ENCODE measurements around the gene SUGCT.
"Not testable (repeated sequence)": the region's sequence is repeated elsewhere in the genome, so short reads cannot be mapped to it uniquely, and the experiment has no call there.

SUGCT gene

GRCh38 chr7:40239755-40240303 lies 105.0 kb downstream of the SUGCT start:
- FAIRE-seq (no peak), DNase-seq (ENCODE audit: insufficient read length, low spot score) (no peak)

GRCh38 chr7:40243076-40243475 lies 108.3 kb downstream of the SUGCT start:
- no peak for DNase-seq (ENCODE audit: insufficient read length, low spot score)
- no peak for FAIRE-seq

DNA sequence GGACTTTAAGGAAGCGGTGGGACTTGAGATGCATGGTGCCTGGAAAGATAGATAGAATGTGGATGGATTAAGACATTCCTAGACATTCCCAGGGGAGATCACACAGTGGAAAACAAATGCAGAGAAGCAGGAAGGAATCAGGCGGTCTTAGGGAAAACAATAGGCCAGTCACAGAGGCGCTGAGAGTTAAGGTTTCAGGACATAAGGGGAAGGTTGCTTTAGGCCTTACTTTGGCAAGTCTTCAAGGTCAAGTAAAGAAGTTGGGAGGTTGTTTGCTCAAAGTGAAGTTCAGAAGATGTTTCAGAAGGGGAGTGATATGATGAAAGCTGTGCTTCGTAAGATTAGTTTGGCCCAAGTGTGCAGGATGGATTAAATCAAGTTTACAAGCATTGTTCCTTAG lies 109.4 kb downstream of the SUGCT start:
- DNase-seq (ENCODE audit: insufficient read length, low spot score) (no peak), FAIRE-seq (no peak)

DNA sequence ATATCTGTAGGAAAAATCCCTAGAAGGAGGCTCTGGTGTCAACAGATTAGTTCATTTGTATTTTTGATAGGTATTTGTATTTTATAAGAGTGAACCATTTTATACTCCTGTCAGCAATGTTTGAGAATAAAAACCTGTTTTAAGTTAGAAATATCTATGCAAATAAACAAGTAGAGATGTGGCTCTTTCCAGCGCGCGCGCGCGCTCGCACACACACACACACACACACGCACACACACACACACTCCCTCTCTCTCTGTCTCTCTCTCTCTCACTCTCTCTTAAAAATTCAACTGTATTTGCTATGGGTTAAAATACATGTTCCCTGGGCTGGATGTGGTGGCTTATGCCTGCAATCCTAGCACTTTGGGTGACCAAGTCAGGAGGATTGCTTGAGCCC lies 113.9 kb downstream of the SUGCT start:
- FAIRE-seq, result no peak
- DNase-seq (ENCODE audit: insufficient read length, low spot score), result no peak

- not testable (repeated sequence) for DNase-seq (ENCODE audit: insufficient read length, low spot score); FAIRE-seq
Measured at GRCh38 chr7:40253444-40253843, 118.6 kb downstream of the SUGCT start.

GRCh38 chr7:40263752-40264390 lies 129.1 kb downstream of the SUGCT start:
- FAIRE-seq (no peak), DNase-seq (ENCODE audit: insufficient read length, low spot score) (no peak)

DNA sequence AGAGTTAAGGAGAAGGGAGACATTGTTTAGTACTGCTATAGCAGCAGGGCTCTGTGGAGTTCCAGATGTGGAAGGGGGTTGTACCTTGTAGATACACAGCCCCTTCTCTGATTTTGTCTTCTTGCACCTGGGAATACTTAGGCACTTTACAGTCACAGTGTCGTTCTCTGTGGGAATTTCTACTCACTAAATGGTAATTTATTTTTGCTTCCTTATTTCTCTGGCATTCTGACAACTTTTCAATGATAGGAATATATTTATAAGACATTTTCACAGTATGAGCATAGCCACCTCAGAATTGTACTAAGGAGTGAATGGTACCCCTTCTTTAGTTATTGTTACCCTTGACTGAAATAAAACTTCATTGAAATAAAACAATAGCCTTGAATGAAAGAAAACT lies 132.8 kb downstream of the SUGCT start:
- FAIRE-seq, result no peak

GRCh38 chr7:40268810-40269209 lies 134.0 kb downstream of the SUGCT start:
- not testable (repeated sequence) for FAIRE-seq; DNase-seq (ENCODE audit: insufficient read length, low spot score)

More for the DNA sequence above, 132.8 kb downstream of the SUGCT start:
- no peak for DNase-seq (ENCODE audit: insufficient read length, low spot score)

- FAIRE-seq (no peak), DNase-seq (ENCODE audit: insufficient read length, low spot score) (no peak)
Measured at GRCh38 chr7:40276061-40276460, 141.3 kb downstream of the SUGCT start.

GRCh38 chr7:40279991-40280390 lies 145.2 kb downstream of the SUGCT start:
- FAIRE-seq (no peak), DNase-seq (ENCODE audit: insufficient read length, low spot score) (no peak)

- DNase-seq (ENCODE audit: insufficient read length, low spot score), result no peak
Measured at GRCh38 chr7:40282858-40283257, 148.1 kb downstream of the SUGCT start.

DNA sequence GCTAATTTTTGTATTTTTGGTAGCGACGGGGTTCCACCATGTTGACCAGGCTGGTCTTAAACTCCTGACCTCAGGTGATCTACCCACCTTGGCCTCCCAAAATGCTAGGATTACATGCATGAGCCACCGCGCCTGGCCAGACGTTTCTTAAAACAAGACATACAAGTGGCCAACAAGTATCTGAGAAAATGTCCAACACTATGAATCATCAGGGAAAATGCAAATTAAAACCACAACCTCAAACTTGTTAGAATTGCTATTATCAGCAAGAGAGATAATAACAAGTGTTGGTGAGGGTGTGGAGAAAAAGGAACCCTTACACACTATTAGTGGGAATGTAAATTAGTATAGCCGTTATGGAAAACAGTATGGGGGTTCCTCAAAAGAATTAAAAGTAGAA lies 148.6 kb downstream of the SUGCT start:
- no peak for FAIRE-seq
- no peak for DNase-seq (ENCODE audit: insufficient read length, low spot score)

More at GRCh38 chr7:40282858-40283257, 148.1 kb downstream of the SUGCT start:
- FAIRE-seq, result no peak

GRCh38 chr7:40288827-40289226 lies 154.0 kb downstream of the SUGCT start:
- DNase-seq (ENCODE audit: insufficient read length, low spot score), result no peak
- FAIRE-seq, result no peak

GRCh38 chr7:40297741-40298311 lies 163.0 kb downstream of the SUGCT start:
- FAIRE-seq (no peak), DNase-seq (ENCODE audit: insufficient read length, low spot score) (no peak)

- FAIRE-seq (no peak), DNase-seq (ENCODE audit: insufficient read length, low spot score) (no peak)
Measured at GRCh38 chr7:40298421-40298820, 163.6 kb downstream of the SUGCT start.

- FAIRE-seq (peak; percentile 35), DNase-seq (ENCODE audit: insufficient read length, low spot score) (no peak)
Measured at GRCh38 chr7:40299097-40299496, 164.3 kb downstream of the SUGCT start.

- no peak for DNase-seq (ENCODE audit: insufficient read length, low spot score)
- FAIRE-seq, result no peak
Measured at GRCh38 chr7:40300146-40300670, 165.4 kb downstream of the SUGCT start.

GRCh38 chr7:40301486-40302068 lies 166.8 kb downstream of the SUGCT start:
- DNase-seq (ENCODE audit: insufficient read length, low spot score) (no peak), FAIRE-seq (no peak)

GRCh38 chr7:40303996-40304395 lies 169.2 kb downstream of the SUGCT start:
- no peak for DNase-seq (ENCODE audit: insufficient read length, low spot score)
- FAIRE-seq, result no peak

DNA sequence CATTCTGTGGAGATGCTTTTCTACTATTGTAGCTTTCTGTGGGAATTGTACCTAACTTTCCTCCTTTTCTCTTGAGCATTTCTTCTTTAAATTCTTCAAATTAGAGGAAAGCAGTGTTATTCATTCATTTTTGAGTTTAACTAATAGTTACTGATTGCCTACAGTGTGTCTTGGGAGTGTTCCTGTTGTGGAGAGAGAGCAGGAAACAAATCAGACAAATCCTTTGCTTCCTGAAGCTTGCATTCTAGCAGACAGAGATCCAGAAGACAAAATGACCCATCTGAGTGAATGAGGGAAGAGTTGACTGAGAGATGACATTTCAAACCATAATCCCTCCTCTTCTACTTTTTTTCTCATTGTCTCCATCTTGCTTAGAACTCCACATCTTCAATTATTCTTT lies 170.4 kb downstream of the SUGCT start:
- no peak for FAIRE-seq
- DNase-seq (ENCODE audit: insufficient read length, low spot score), result no peak

DNA sequence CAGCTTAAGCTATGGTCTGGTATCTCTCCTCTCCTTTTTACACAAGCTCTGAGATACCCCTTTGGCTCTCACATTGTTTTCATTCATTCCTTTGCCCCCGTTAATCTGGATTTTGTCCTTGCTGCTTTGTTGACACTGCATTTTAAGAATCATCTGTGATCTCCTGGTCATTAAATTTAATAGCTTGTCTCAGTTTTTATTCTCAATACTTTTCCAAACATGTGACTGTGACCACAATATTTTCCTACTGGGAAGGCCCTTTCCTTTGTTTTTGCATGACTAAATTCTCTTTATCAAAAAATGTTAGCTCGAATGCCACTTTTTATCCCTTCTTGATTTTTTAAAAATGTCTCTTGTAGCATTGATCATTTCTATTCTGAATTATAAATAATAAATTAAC lies 171.2 kb downstream of the SUGCT start:
- DNase-seq (ENCODE audit: insufficient read length, low spot score), result no peak

DNA sequence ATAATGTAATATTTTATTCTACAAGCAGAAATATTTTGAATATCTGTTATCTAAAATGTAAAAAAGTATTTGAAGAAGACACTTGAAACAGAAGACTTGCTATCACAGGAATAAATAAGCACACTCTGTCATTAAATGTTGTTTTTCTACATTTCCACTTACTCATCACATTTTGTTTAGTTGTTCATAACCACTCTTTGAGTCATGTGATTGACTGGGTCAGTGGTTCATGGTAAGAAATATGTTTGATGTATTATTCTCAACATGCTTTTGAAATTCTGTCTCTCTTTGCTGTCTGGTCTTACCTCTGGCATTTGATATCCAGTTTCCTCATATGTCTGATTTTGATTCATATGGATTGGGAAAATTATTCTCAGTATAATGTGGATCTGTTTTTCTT lies 171.8 kb downstream of the SUGCT start:
- FAIRE-seq, result no peak
- DNase-seq (ENCODE audit: insufficient read length, low spot score), result no peak

More for the DNA sequence above, 171.2 kb downstream of the SUGCT start:
- no peak for FAIRE-seq

Data from GM19239 (cell line).